ENCODE measurements around the gene CACNB3. TPM values are rescaled to one million over a fixed set of nuclear protein-coding genes. Genes with fewer than 3 reads are reported as not detected.
A peak's percentile ranks its signal among the peaks of the same experiment; 100 is the strongest.

CACNB3 gene
- total and polyA plus RNA-seq, 2 of the 13 experiments (the other 11 are each of a cell fraction or from before 2014, with no cell fraction given): 0.29 to 0.54 TPM

DNA sequence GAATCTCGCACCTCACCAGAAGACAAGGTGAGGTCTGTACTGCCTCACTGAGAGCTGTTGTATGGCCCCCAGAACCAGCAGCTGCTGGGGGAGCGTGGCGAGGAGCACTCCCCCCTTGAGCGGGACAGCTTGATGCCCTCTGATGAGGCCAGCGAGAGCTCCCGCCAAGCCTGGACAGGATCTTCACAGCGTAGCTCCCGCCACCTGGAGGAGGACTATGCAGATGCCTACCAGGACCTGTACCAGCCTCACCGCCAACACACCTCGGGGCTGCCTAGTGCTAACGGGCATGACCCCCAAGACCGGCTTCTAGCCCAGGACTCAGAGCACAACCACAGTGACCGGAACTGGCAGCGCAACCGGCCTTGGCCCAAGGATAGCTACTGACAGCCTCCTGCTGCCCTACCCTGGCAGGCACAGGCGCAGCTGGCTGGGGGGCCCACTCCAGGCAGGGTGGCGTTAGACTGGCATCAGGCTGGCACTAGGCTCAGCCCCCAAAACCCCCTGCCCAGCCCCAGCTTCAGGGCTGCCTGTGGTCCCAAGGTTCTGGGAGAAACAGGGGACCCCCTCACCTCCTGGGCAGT, 9.3 kb downstream of the CACNB3 start:
- no peak overlapping the region for H3K27ac ChIP-seq (ENCODE audit: extremely low read length, insufficient read depth, low read length)
- TF ChIP-seq AGO2 (optimal IDR thresholded peaks at IDR 0.05; ENCODE audit: low read depth, low read length) (peak; percentile 74), NFIB (CRISPR knock-in tag; IDR thresholded peaks at IDR 0.05; ENCODE audit: borderline replicate concordance) (no peak), ZNF839 (CRISPR knock-in tag; IDR thresholded peaks at IDR 0.05; ENCODE audit: borderline replicate concordance) (no peak), ZC3H13 (CRISPR knock-in tag; IDR thresholded peaks at IDR 0.05) (no peak), MZF1 (CRISPR knock-in tag; IDR thresholded peaks at IDR 0.05; ENCODE audit: borderline replicate concordance) (no peak)
- TF ChIP-seq, protein P1, sequence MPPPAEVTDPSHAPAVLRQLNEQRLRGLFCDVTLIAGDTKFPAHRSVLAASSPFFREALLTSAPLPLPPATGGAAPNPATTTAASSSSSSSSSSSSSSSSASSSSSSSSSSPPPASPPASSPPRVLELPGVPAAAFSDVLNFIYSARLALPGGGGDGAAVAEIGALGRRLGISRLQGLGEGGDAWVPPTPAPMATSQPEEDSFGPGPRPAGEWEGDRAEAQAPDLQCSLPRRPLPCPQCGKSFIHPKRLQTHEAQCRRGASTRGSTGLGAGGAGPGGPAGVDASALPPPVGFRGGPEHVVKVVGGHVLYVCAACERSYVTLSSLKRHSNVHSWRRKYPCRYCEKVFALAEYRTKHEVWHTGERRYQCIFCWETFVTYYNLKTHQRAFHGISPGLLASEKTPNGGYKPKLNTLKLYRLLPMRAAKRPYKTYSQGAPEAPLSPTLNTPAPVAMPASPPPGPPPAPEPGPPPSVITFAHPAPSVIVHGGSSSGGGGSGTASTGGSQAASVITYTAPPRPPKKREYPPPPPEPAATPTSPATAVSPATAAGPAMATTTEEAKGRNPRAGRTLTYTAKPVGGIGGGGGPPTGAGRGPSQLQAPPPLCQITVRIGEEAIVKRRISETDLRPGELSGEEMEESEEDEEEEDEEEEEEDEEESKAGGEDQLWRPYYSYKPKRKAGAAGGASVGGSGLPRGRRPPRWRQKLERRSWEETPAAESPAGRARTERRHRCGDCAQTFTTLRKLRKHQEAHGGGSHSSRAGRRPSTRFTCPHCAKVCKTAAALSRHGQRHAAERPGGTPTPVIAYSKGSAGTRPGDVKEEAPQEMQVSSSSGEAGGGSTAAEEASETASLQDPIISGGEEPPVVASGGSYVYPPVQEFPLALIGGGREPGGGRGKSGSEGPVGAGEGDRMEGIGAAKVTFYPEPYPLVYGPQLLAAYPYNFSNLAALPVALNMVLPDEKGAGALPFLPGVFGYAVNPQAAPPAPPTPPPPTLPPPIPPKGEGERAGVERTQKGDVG (CRISPR knock-in tag; IDR thresholded peaks at IDR 0.05; ENCODE audit: borderline replicate concordance): no peak
- TF ChIP-seq, protein P2, sequence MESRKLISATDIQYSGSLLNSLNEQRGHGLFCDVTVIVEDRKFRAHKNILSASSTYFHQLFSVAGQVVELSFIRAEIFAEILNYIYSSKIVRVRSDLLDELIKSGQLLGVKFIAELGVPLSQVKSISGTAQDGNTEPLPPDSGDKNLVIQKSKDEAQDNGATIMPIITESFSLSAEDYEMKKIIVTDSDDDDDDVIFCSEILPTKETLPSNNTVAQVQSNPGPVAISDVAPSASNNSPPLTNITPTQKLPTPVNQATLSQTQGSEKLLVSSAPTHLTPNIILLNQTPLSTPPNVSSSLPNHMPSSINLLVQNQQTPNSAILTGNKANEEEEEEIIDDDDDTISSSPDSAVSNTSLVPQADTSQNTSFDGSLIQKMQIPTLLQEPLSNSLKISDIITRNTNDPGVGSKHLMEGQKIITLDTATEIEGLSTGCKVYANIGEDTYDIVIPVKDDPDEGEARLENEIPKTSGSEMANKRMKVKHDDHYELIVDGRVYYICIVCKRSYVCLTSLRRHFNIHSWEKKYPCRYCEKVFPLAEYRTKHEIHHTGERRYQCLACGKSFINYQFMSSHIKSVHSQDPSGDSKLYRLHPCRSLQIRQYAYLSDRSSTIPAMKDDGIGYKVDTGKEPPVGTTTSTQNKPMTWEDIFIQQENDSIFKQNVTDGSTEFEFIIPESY (CRISPR knock-in tag; IDR thresholded peaks at IDR 0.05): peak; percentile 35; the same call in 1 of the 2 replicates
- no peaks in the 10 kb centered on the region for H3K9me3 ChIP-seq (ENCODE audit: low read length)
- H3K27me3 ChIP-seq (ENCODE audit: control insufficient read depth in 1 of 2, insufficient read depth in 2 of 2, low read length in 2 of 2): peaks cover 4 to 32% of the 10 kb centered on the region in 2 experiments; a peak in 4 of 5 replicates
- DNase-seq (ENCODE audit: low spot score): no peak
- no peaks in the 10 kb centered on the region for H3K79me2 ChIP-seq (ENCODE audit: insufficient read depth, low read length)
- ChIA-PET CTCF (ENCODE audit: low intra/inter-chr PET ratio, low total read pairs) (no interaction called here), POLR2A (interaction anchor here (0.6 to 1.2 kb wide), 2 partner anchors 12 to 84 kb away, joined by 3 to 4 read pairs; no protein-coding TSS in a partner anchor)
- WGBS (ENCODE audit: low lambda C conversion rate): 93% methylated on average over 6 of the region's 17 CpGs
- no peak for FAIRE-seq
- no peaks in the 10 kb centered on the region; the same call in 1 of the 2 replicates for H4K20me1 ChIP-seq (ENCODE audit: insufficient read depth, low read length)
- no peak overlapping the region for H3K4me3 ChIP-seq (replicated peaks in 1 of 3; ENCODE audit: insufficient read depth in 1 of 3, low read depth in 2 of 3, low read length in 3 of 3)
- intact Hi-C loops (cut with micrococcal nuclease; ENCODE audit: unreplicated experiment) (no loop called here), in situ Hi-C loops (cut with HindIII; ENCODE audit: extremely low pct_ligation_motif_present, low pct_unique_long_range_greater_than_20kb) (no loop called here)
- no peaks in the 10 kb centered on the region for H3K4me1 ChIP-seq (ENCODE audit: insufficient read depth, low read length)
- ATAC-seq: no peak; the same call in 2 of the 3 replicates
- BruUV-seq (replicated peaks): no TSS peak
- peaks cover 20 to 33% of the 10 kb centered on the region in 2 experiments for H3K36me3 ChIP-seq (replicated peaks in 1 of 2; ENCODE audit: control insufficient read depth in 1 of 2, insufficient read depth in 2 of 2, low read length in 2 of 2)
- no peak overlapping the region for H2AFZ ChIP-seq (ENCODE audit: low read length)
- H3K4me2 ChIP-seq (ENCODE audit: low read depth, low read length): no peak overlapping the region
- H3K9ac ChIP-seq (ENCODE audit: insufficient read depth, low read depth, low read length): no peak overlapping the region
